ENCODE results near the gene ERGIC1. TPM values are rescaled to one million over a fixed set of nuclear protein-coding genes. Genes with fewer than 3 reads are reported as not detected.

Gene ERGIC1
- total and polyA plus RNA-seq, 2 of the 8 experiments (the other 6 are each of a cell fraction or from before 2014, with no cell fraction given), result 95.3 to 106 TPM

- ChIA-PET POLR2A (ENCODE audit: partially characterized antibody) (no interaction called here), CTCF (ENCODE audit: partially characterized antibody) (interaction anchor here (1.2 to 3.7 kb wide), 3 partner anchors 62 to 194 kb away, joined by 4 to 31 read pairs (median 7); no protein-coding TSS in a partner anchor)
- no peak overlapping the region for H2BK12ac ChIP-seq (ENCODE audit: low read depth, low read length)
- H3K4me2 ChIP-seq (ENCODE audit: insufficient read depth in 1 of 2, low read depth in 2 of 2, low read length in 2 of 2), result no peak overlapping the region
- H4K5ac ChIP-seq (ENCODE audit: insufficient read length, low read depth, low read length), result no peak overlapping the region
- DNase-seq (ENCODE audit: low read depth in 1 of 2, low spot score in 2 of 2) (no peak), FAIRE-seq (no peak)
- no peak overlapping the region for H2AFZ ChIP-seq (ENCODE audit: low read length)
- no peak overlapping the region for H3K27ac ChIP-seq (ENCODE audit: low read depth, low read length)
- no peak overlapping the region for H3K4ac ChIP-seq (replicated peaks; ENCODE audit: insufficient read length, low read depth, low read length)
- no peak overlapping the region for H2BK5ac ChIP-seq (ENCODE audit: low read depth, low read length)
- no peaks in the 10 kb centered on the region for H3K9me3 ChIP-seq (ENCODE audit: insufficient read depth in 2 of 2, low read depth in 1 of 2, low read length in 1 of 2)
- 89% methylated on average over 4 of the region's 4 CpGs; no CpG with 5 or more reads in 1 of the 2 experiments for WGBS, 2 experiments (ENCODE audit: extremely low coverage in 1 of 2, insufficient coverage in 1 of 2, insufficient read length in 1 of 2, insufficient replicate concordance in 2 of 2, low coverage in 1 of 2, low lambda C conversion rate in 2 of 2, missing lambda C conversion rate in 1 of 2)
- H3K36me3 ChIP-seq (ENCODE audit: control insufficient read depth in 2 of 4, insufficient read depth in 4 of 4, low read length in 3 of 4), result peaks cover 2 to 15% (median 9%) of the 10 kb centered on the region in 4 experiments; a peak in 6 of 8 replicates
- H3K9ac ChIP-seq (replicated peaks in 1 of 4; ENCODE audit: extremely low read depth in 1 of 4, low read depth in 3 of 4, low read length in 3 of 4), result no peak overlapping the region; a peak in 1 of 7 replicates
- no peak overlapping the region for H3K14ac ChIP-seq (ENCODE audit: insufficient read length)
- H3K23me2 ChIP-seq (ENCODE audit: low read depth, low read length), result no peaks in the 10 kb centered on the region
- no peaks in the 10 kb centered on the region for H3K79me1 ChIP-seq (ENCODE audit: low read depth, low read length)
- H3K4me3 ChIP-seq (ENCODE audit: extremely low read depth in 1 of 4, insufficient read depth in 2 of 4, low read depth in 3 of 4, low read length in 4 of 4), result no peak overlapping the region
- H3K18ac ChIP-seq (ENCODE audit: extremely low read depth, low read length), result no peak overlapping the region
- H2AK5ac ChIP-seq (ENCODE audit: low read depth, low read length), result no peak overlapping the region
- peaks cover 5 to 15% of the 10 kb centered on the region in 2 experiments for H4K20me1 ChIP-seq (replicated peaks in 1 of 2; ENCODE audit: control insufficient read depth in 1 of 2, insufficient read depth in 2 of 2, low read length in 2 of 2)
- no peak overlapping the region for H2BK120ac ChIP-seq (replicated peaks; ENCODE audit: low read depth, low read length)
- H4K91ac ChIP-seq (replicated peaks; ENCODE audit: insufficient read length, low read length), result no peak overlapping the region
- H3K79me2 ChIP-seq (ENCODE audit: control insufficient read depth in 1 of 2, insufficient read depth in 2 of 2, low read length in 2 of 2), result no peaks in the 10 kb centered on the region
- H3K27me3 ChIP-seq (replicated peaks in 1 of 4; ENCODE audit: control insufficient read depth in 3 of 4, extremely low read depth in 1 of 4, insufficient read depth in 3 of 4, low read length in 3 of 4), result no peaks in the 10 kb centered on the region
- no peak overlapping the region for H2BK20ac ChIP-seq (ENCODE audit: low read length)
- no peak overlapping the region for H4K8ac ChIP-seq (ENCODE audit: extremely low read depth, insufficient read depth, low read length)
- H3K56ac ChIP-seq (replicated peaks; ENCODE audit: insufficient read length, low read depth, low read length), result no peak overlapping the region
- H2BK15ac ChIP-seq (ENCODE audit: low read length), result no peak overlapping the region
- no peak overlapping the region for H3K23ac ChIP-seq (ENCODE audit: insufficient read length)
- H3K4me1 ChIP-seq (replicated peaks in 1 of 4; ENCODE audit: control insufficient read depth in 3 of 4, insufficient read depth in 4 of 4, low read length in 3 of 4), result peaks cover 0 to 9% (median 4%) of the 10 kb centered on the region in 4 experiments; a peak in 5 of 7 replicates
- TF ChIP-seq ASH2L (IDR thresholded peaks at IDR 0.05; ENCODE audit: low read length), result no peak
- no peak for TF ChIP-seq RAD21 (IDR thresholded peaks at IDR 0.05 in 1 of 2, conservative IDR thresholded peaks at IDR 0.05 in 1 of 2; ENCODE audit: low read depth in 2 of 2, low read length in 2 of 2)
- TF ChIP-seq POLR2A (IDR thresholded peaks at IDR 0.05; ENCODE audit: control extremely low read depth in 1 of 2, low read depth in 2 of 2, low read length in 2 of 2), result no peak
- no peak for TF ChIP-seq KDM1A (IDR thresholded peaks at IDR 0.05; ENCODE audit: borderline replicate concordance, low read length)
- TF ChIP-seq HDAC6 (IDR thresholded peaks at IDR 0.05; ENCODE audit: low read depth, low read length), result no peak
- no peak for TF ChIP-seq TEAD4 (IDR thresholded peaks at IDR 0.05; ENCODE audit: low read depth, low read length)
- no peak for TF ChIP-seq BCL11A (IDR thresholded peaks at IDR 0.05; ENCODE audit: low read depth in 2 of 2, low read length in 2 of 2)
- TF ChIP-seq FOSL1 (IDR thresholded peaks at IDR 0.05; ENCODE audit: insufficient read depth, low read depth, low read length), result no peak
- no peak for TF ChIP-seq RNF2 (IDR thresholded peaks at IDR 0.05; ENCODE audit: borderline replicate concordance, low read depth, low read length, missing control alignments, poor library complexity, severe bottlenecking)
- no peak for TF ChIP-seq CTCF (IDR thresholded peaks at IDR 0.05; ENCODE audit: control extremely low read depth in 1 of 3, insufficient read depth in 1 of 3, low read depth in 1 of 3, low read length in 3 of 3)
Measured at GRCh38 chr5:172907657-172908056, 73.6 kb downstream of the ERGIC1 start.
